IPS-18c (cell line): Measurements from ENCODE around the gene ZBTB20.

ENCODE experiments used
- H3K4me3 ChIP-seq: 2 replicates; pipeline ENCODE4 v1.7.0; 2013; ENCODE audit warnings: low read depth, mild to moderate bottlenecking, low read length, moderate library complexity; ENCODE audit not compliant: insufficient read depth
- H3K9me3 ChIP-seq: one replicate; pipeline ENCODE4 v1.6.1; 2013; ENCODE audit warnings: mild to moderate bottlenecking, low read length, moderate library complexity; ENCODE audit not compliant: control insufficient read depth, insufficient read depth

Gene ZBTB20

DNA sequence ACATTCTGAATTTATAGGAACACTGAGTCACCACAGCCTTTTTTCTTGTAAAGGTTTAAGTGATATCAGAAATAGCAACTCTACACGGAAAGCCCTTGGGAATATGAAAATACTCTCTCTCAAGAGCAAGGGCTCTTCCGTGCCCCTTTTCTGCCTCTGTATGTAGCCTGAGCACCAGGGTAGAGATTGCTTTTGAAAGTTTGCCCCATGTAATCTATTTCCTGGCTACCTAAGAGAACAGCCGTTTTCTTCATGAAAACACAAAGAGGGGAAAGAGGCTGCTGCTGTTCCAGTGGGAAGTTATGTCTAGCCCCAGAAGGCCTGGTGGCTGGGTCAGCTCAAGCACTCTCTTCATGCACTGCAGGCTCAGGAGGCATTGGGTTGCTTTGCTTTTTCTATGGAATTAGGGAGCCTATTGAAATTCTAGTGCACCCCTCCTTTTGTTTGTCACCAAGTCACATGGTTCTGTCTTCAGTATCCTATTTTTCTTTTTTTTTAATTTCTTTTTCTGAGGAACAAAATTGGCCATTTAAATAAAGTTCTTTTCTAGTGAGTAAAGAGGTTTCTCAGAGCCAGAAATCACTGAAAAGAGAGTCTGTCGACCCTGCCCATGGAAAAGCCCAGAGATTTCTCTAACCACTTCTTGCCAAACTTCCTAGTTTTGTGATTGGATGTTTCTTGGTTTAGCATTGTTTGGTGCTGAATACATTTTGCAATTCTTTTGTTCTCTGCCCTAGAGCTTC is 813.7 kb downstream of the ZBTB20 start:
- H3K9me3 ChIP-seq = no peaks in the 10 kb centered on the region
- H3K4me3 ChIP-seq = no peak overlapping the region

DNA sequence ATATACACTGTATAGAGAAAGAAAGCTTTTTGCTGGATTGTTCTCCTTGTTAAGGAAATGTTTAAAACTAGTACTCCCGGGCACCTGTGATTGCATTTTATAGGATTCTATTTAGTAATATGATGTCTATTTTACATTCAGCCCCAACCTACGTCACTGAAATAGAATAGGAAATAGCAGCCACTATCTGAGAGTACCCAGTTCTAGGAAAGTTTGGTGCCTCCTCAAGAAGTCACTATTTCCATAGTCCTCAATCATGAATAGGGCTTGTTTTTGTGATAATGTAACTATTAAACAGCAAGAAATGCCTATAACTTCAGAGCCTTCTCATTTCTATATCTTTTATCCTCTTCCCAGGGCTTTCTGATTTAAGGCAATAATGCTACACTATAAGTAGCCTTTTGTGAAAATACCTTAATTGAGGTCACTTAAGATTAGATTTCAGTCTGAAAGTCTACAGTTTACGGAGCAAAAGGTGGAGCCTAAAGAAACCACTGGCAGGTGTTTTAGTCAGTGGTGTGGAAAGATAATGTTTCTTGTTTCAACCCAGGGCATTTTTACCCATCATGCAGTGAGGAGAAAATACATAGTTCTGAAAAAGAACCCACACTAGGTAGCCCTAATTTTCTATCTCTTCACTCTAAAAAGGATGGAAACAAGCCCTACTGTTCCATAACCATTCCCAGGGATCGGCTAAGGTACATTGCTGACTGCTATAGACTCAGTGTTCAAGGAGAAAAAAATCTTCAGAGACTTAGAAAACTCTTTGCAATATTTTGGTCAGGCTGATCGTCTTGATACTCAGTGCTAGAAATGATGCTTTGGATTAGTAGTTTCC is 814.5 kb downstream of the ZBTB20 start:
- no peak overlapping the region for H3K4me3 ChIP-seq

DNA sequence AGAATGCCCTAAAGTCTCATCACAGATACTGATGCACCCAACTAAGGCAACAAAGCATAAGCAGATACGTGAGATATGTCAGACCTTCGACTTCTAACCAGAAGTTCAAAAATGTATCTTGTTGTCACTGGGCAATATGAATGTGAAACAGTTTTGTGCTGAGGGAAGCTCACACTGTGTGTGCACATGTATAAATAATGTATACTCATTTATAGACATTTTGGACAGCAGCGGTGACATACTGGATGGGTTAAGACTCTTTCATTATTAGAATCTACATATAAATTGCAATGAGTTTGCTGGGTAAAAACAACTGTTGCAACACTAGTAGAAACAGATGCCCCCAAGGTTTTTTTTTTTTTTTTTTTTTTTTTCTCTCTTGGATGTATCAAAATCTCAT is 815.4 kb downstream of the ZBTB20 start:
- Histone ChIP-seq H3K9me3 (no peaks in the 10 kb centered on the region), H3K4me3 (no peak overlapping the region)

More for the DNA sequence above, 814.5 kb downstream of the ZBTB20 start:
- no peaks in the 10 kb centered on the region for H3K9me3 ChIP-seq

DNA sequence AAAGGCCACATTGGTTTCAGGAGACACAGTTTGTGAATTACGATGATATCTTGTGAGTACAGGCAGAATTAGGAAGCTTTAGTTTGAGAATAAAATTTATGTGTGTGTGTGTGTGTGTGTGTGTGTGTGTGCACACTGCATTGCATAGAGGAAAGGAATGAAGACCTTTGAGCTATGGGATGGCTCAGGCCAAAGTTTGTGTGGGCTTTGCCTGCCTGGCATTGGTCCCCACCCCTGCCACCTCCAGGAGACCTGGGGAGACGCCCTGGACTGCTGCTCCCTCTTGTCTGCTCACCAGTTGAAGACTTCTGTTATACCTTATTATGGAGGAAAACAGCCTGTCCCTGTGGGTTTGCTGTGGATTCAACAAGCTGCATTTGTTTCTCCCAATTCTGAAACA is 816.1 kb downstream of the ZBTB20 start:
- no peak overlapping the region for H3K4me3 ChIP-seq
- no peaks in the 10 kb centered on the region for H3K9me3 ChIP-seq

DNA sequence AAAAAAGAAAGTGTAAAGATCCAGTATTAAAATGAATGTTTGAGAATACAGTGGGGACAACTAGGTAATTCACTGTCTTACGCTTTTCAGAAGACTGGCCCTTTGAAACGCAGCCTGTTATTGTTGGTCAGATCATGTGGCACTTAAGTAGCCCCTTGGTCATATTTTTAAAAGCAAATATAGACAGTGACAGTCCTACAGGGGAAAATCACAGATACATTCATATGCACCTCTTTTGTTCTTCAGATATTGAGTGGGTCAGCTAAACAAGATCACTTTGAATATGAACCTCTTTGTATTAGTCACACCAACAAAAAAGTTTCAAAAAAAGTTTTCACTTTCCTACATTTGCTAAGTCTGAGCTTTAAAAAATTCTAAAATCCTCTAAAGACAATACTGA is 817.3 kb downstream of the ZBTB20 start:
- H3K4me3 ChIP-seq = no peak overlapping the region
- no peaks in the 10 kb centered on the region for H3K9me3 ChIP-seq

DNA sequence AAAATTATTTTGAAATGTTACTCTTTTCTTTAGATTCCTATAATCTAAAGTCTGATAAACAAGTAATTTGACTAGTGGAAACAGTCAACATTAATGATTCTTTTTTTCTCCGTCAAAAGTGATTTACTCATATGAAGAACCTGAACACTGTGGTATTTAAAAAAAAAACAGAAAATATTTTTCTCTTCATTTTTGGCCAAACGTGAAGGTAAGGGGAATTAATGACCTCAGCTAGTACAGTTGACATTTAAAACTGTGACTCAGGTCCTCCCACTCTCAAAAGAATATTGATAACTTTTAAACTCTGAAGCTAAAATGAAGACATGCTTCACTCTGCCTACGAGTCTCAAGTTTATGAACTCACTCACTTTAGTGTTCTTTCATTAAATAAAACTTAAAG is 818.7 kb downstream of the ZBTB20 start:
- Histone ChIP-seq H3K4me3 (no peak overlapping the region), H3K9me3 (no peaks in the 10 kb centered on the region)

DNA sequence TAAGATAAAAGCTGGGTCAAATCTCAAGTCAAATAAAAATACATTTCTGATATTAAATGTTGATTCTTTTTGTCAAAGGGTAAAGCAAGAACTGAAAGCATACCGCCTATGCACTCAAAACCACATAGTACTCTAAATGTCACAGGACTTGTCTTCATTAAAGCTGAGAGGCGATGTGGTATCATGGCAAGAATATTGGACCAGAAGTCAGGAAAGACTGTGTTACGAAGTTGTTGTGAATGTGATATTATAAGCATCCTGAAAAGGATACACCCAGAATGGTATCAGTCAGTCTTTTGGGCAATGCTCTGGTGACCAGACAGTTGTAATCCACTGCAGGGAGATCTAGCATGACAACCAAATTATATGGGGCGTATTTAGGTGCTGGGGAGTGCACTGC is 819.4 kb downstream of the ZBTB20 start:
- no peaks in the 10 kb centered on the region for H3K9me3 ChIP-seq
- H3K4me3 ChIP-seq = no peak overlapping the region

DNA sequence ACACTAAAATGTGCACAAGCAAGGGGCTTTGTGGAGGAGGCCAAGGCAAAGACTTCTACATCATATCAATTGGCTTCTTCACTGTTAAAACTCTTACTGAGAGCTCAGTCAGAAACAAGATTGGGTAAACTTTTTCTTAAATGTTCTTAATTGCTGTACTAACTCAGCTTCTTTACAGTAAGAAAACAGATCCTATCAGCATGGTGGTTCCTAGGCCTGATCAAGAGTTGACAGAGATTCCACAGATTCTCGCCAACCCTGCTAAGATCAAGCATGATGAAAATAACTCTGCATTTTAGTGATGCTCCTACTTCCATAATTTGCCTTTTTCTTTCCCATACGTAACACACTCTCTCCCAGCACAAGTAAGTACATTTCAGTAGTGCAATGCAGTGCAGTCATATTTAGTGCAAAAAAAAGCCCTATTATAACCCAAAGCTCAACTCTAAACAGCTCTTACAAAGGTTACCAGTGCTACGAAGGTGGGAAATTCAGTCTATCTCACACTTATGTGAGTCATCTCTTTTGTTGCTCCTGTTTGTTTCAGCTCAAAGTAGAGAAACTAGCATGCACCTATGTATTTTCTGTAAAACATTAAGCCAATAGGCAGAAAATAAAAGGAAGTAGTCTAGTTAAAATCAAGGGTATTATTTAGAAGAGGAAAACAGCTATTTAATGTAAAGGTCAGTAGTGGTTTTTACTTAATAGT is 823.4 kb downstream of the ZBTB20 start:
- no peaks in the 10 kb centered on the region for H3K9me3 ChIP-seq
- H3K4me3 ChIP-seq = no peak overlapping the region

DNA sequence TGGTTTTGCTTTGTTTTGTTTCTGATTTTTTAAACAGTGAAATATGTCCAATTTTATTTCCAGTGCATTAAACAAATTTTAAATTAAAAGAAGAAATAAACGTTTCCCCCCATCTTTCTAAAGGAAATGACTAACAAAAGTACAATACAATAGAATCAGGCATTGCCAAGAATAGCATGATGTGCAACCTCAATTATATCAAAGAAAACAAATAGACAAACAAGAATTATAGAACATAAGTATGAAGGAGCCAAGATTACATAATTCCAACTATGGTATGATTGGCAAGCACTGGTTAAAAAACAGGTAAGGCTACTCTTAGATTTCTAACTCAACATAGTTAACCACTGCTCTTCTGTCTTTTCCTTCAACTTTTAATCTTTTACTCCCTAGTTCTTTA is 826.8 kb downstream of the ZBTB20 start:
- H3K9me3 ChIP-seq = no peaks in the 10 kb centered on the region
- no peak overlapping the region for H3K4me3 ChIP-seq

DNA sequence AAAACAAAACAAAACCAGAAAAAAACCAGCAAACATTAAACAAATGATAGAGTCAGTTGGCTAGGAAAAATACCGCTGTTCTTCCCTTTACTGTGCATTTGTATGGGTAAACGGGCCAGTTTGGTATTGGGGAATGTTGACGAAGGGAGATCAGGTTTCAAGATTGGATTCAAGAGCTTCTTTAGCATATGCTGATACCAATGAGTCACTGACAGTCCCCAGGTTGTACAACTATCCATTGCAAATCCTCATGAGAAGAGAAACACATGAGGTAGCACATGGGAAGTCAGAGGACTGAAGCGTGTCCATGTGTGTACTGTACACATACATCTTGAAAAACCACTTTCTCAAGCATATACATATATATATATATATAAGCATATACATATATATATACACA is 827.6 kb downstream of the ZBTB20 start:
- Histone ChIP-seq H3K4me3 (no peak overlapping the region), H3K9me3 (no peaks in the 10 kb centered on the region)

DNA sequence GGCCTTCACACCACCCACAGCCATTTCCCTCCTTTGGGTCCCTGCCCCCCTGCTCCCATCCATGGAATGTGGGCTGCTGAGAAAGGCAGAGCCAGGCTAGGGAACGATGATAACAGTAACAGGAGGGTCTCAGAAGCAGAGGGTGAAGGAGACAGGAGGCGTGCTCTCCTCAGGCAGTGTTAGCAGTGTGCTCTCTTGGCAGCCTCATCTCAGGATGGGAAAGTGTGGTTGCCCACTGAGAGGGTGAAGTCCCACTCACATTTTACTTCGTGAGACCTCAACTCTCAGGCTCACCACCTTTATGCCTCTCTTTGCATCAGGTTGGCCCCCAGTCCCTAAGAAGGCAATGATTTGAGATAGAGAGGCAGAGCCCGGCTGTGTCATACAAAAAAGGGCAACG is 828.8 kb downstream of the ZBTB20 start:
- Histone ChIP-seq H3K4me3 (no peak overlapping the region), H3K9me3 (no peaks in the 10 kb centered on the region)

DNA sequence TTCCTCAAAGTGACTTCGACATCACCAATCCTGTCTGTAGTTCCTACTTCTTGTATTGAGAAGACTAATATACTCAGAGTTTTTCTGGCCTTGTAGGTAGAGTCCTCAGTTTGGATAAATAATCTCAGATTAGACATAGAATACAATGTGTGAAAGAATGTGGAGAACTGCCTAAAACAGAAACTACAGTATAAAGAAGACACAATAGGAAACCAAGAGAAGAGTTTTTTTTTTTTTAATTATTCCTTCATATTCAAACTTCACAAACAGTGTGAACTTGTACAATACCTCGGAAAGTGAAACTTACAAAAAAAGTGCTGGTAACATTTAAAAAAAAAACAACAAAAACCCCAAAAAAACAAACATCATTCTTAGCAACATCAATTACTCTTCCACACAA is 832.8 kb downstream of the ZBTB20 start:
- H3K9me3 ChIP-seq = no peaks in the 10 kb centered on the region
- no peak overlapping the region for H3K4me3 ChIP-seq

DNA sequence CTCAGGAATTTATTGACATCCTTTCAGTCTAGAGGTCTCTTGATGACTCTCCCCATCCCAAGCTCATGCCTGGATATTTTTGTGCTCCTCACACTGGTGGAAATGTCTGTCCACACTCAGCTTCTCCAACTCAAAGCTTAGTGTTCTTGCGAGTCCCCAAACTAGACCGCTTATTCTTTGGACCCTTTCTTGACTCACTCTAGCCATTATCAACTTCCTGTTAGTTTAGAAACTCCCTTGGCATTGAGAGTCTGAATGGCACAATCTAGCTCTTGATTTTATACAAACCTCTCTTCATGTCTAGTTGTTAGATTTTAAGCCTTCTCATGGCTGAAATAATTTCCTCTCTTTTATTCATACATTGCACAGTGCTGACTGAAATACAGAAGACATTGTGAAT is 833.7 kb downstream of the ZBTB20 start:
- Histone ChIP-seq H3K4me3 (no peak overlapping the region), H3K9me3 (no peaks in the 10 kb centered on the region)

DNA sequence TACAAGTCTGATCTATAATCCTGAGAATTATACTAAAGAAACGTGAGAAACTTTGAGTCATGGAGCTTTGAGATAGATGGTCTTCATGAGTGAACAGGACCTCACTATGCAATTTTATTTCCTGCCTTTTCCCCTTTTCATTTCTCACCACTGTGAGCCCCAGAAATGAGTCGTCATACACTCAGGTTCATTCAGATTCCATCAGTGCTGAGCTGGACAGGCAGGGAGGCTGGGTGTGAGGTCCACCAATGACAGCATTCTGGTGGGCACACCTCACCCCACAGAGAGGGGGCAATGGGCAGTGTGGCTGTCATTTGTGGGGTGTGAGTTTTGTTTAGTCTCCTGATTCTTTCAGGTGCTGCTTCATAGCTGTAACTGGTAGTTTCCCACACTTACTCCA is 836.4 kb downstream of the ZBTB20 start:
- no peak overlapping the region for H3K4me3 ChIP-seq
- no peaks in the 10 kb centered on the region for H3K9me3 ChIP-seq

DNA sequence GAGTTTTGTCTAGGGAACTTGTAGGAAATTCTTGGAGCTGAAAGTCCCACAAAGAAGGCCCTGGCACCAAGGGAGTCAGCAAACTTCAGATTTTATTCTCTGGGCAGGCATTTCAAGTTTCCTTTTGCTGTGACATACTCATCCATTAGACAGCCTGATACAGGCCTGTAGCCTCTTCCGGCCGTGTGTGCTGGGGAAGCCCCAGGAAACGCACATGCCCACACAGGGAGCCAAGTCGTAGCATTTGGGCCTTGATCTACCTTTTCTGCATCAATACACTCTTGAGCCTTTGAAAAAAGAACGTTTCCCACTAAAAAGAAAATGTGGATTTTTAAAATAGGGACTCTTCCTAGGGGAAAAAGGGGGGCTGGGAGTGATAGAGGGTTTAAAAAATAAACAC is 838.3 kb downstream of the ZBTB20 start:
- Histone ChIP-seq H3K4me3 (no peak overlapping the region), H3K9me3 (no peaks in the 10 kb centered on the region)

DNA sequence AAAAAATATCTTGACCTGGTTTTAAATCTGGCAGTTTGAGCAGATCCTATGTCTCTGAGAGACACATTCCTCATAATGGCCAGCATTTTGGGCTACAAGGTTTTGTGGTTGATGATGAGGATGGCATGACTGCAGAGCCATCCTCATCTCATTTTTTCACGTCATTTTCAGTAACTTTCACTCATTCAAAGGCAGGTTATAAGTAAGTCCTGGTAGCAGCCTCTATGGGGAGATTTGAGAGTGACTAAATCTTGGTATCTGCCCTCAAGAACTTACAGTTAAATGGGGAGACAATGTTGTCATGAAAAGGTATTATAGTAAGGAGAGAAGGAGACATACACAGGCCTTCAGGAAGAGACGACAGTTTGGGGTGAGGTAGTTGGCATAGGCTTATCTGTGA is 838.7 kb downstream of the ZBTB20 start:
- H3K4me3 ChIP-seq = no peak overlapping the region
- no peaks in the 10 kb centered on the region for H3K9me3 ChIP-seq

DNA sequence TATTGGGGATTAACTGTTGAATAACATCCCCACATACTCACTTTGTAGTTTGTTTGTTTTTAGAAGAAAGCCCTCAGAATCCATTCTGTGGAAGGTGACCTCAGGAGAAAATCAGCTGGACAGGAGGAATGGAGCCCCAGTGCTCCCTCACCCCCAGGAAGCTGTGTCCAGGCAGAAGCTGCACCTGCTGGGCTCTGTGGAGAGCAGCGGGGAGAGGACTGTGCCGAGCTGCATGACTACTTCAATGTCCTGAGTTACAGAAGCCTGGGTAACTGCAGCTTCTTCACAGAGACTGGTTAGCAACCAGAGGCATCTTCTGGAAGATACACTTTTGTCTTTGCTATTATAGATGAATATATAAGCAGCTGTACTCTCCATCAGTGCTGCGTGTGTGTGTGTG is 839.3 kb downstream of the ZBTB20 start:
- Histone ChIP-seq H3K4me3 (no peak overlapping the region), H3K9me3 (no peaks in the 10 kb centered on the region)

DNA sequence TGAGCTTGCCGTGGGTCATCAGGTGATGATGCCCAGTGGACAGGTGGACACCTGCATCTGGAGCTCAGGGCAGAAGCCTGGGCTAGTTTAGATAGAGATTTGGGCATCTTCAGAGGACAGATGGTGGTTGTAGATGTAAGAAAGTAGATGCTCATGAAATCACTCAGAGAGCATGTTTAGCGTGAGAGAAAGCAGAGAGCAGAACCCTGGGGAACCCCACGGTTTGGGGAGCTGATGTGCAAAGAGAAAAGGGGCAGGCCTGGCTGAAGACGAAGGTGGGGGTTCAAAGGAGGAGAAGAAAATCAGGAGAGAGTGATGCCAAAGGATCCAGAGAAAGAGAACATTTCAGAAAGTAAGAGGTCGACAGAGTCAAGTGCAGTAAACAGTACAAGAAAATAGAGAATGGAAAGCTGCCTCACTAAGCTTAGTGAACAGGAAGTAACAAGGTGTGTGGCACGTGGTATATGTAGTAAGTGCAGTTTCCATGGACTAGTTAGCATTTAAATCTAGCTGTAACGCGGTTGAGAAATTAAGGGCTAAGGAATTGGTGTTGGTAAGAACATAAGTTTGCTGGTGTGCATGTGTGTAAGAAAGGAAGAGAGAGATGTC is 839.8 kb downstream of the ZBTB20 start:
- Histone ChIP-seq H3K9me3 (no peaks in the 10 kb centered on the region), H3K4me3 (no peak overlapping the region)
